GM12873 (cell line): ENCODE measurements around the gene PLSCR1.

ENCODE experiments used
- CTCF ChIP-seq: IDR thresholded peaks from 2 replicates; pipeline ENCODE4 v1.5.1; 2012; ENCODE audit warnings: low read depth, mild to moderate bottlenecking, moderate library complexity, low read length, control low read depth; ENCODE audit not compliant: insufficient read depth; ENCODE audit errors: missing control alignments

PLSCR1 gene

GRCh38 chr3:146550743-146551510, 6.5 kb upstream of the PLSCR1 start:
- no peak for TF ChIP-seq CTCF

- no peak for TF ChIP-seq CTCF
These were observed 5.7 kb upstream of the PLSCR1 start for GRCh38 chr3:146550070-146550615.

- TF ChIP-seq CTCF = no peak
These were observed 2.9 kb upstream of the PLSCR1 start for GRCh38 chr3:146547235-146547835.

- no peak for TF ChIP-seq CTCF
These were observed 2.1 kb upstream of the PLSCR1 start for GRCh38 chr3:146546366-146546965.

- TF ChIP-seq CTCF = no peak
These were observed 622 bp upstream of the PLSCR1 start for GRCh38 chr3:146544929-146545528.

- no peak for TF ChIP-seq CTCF
These were observed 876 bp downstream of the PLSCR1 start for GRCh38 chr3:146543461-146544001.
